ENCODE data around the gene GCGR.

DNA sequence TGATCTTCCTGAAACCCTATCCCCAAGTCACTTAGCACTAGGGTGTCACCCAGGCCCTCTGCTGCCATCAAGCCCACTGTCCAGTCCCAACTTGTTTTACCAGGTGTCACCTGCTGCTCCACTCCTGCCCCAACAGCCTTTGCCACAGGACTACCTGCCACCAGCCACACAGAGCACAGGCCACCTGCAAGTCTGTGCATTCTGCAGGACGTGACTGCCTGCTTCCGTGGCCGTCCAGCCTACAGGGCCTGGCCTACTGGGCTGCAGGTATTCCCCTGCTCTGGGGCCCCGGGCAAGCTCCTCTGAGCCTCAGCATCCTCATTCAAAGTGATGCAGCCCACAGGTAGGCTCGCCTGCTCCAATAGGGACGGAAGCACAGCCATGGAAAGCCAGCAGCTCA, 25.9 kb downstream of the GCGR start:
- no peak for TF ChIP-seq EP300 (IDR thresholded peaks at IDR 0.05)
- no peak for TF ChIP-seq CTCF (IDR thresholded peaks at IDR 0.05)
- TF ChIP-seq POLR2A (IDR thresholded peaks at IDR 0.05), result no peak
